Nephron progenitor cell (in vitro differentiated cells): ENCODE data around the gene RPGRIP1.
A peak's percentile ranks its signal among the peaks of the same experiment; 100 is the strongest.

Source experiments
- DNase-seq: peaks from one replicate; pipeline ENCODE4 v3.0.0; 2021
- H3K27ac Mint-ChIP-seq: 2 replicates; pipeline ENCODE4 v1.8.0; 2021; ENCODE audit warnings: mild to moderate bottlenecking, moderate library complexity, mixed read lengths
- H3K27me3 Mint-ChIP-seq: 2 replicates; pipeline ENCODE4 v1.8.0; 2021; ENCODE audit warnings: mild to moderate bottlenecking, low read depth, mixed read lengths; ENCODE audit not compliant: poor library complexity
- H3K36me3 Mint-ChIP-seq: 2 replicates; pipeline ENCODE4 v1.8.0; 2021; ENCODE audit warnings: low read depth, mixed read lengths
- H3K4me1 Mint-ChIP-seq: 2 replicates; pipeline ENCODE4 v1.8.0; 2021; ENCODE audit warnings: mixed read lengths
- H3K4me3 Mint-ChIP-seq: 2 replicates; pipeline ENCODE4 v1.8.0; 2021; ENCODE audit warnings: mild to moderate bottlenecking, moderate library complexity, mixed read lengths
- H3K9me3 Mint-ChIP-seq: 2 replicates; pipeline ENCODE4 v1.8.0; 2021; ENCODE audit warnings: mild to moderate bottlenecking, moderate library complexity, mixed read lengths
- TF ChIP-seq, protein P1 (sequence below): fragments of 200-600 bp; sonication (generic); IDR thresholded peaks from 2 replicates; pipeline ENCODE4 v1.5.0; 2021; ENCODE audit warnings: antibody characterized with exemption

Gene RPGRIP1

DNA sequence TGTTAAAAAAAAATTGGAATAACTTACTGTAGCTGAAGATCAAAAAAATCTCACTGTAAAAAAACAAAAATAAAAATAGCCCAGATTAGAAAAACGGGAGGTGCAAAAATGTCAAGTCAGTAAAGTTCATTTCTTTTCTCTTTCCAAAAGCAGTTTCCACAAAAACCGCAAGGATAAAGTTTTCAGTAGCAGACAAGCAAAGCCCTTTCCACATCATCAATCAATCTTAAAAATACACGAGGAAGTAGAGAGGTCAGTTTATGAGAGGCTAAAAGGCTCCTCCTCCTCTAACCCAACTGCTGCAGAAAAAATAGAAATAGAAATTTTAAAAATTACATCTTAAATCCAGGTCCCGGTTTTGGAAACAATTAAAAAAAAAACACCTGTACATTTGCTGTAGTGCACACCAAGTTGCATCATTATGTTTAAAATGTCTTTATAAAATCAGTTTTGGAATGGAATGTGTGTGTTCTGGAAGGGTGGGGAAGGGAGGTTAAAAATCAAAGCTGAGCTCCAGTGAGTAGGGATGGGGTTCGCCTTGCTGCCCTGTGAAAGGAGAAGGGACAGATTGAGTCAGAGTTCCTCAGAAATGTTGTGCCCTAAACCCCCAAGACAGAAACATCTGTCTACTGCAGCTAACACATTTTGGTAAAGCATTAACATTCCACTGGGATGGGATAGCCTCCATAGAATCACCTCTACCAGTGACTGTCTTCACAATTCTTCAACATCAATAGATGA, 16.4 kb upstream of the RPGRIP1 start:
- Mint-ChIP-seq H3K36me3 (peaks cover 90% of the 10 kb centered on the region), H3K4me1 (peaks cover 81% of the 10 kb centered on the region), H3K9me3 (no peaks in the 10 kb centered on the region), H3K27me3 (peaks cover 4% of the 10 kb centered on the region), H3K4me3 (peak overlapping the region; percentile 57), H3K27ac (peak overlapping the region; percentile 55)
- DNase-seq: no peak
- TF ChIP-seq, protein P1, sequence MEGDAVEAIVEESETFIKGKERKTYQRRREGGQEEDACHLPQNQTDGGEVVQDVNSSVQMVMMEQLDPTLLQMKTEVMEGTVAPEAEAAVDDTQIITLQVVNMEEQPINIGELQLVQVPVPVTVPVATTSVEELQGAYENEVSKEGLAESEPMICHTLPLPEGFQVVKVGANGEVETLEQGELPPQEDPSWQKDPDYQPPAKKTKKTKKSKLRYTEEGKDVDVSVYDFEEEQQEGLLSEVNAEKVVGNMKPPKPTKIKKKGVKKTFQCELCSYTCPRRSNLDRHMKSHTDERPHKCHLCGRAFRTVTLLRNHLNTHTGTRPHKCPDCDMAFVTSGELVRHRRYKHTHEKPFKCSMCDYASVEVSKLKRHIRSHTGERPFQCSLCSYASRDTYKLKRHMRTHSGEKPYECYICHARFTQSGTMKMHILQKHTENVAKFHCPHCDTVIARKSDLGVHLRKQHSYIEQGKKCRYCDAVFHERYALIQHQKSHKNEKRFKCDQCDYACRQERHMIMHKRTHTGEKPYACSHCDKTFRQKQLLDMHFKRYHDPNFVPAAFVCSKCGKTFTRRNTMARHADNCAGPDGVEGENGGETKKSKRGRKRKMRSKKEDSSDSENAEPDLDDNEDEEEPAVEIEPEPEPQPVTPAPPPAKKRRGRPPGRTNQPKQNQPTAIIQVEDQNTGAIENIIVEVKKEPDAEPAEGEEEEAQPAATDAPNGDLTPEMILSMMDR: no peak

- peak overlapping the region; percentile 100 for H3K4me3 Mint-ChIP-seq
- peaks cover 86% of the 10 kb centered on the region for H3K36me3 Mint-ChIP-seq
These were observed 15.7 kb upstream of the RPGRIP1 start for GRCh38 chr14:21264025-21264801.

DNA sequence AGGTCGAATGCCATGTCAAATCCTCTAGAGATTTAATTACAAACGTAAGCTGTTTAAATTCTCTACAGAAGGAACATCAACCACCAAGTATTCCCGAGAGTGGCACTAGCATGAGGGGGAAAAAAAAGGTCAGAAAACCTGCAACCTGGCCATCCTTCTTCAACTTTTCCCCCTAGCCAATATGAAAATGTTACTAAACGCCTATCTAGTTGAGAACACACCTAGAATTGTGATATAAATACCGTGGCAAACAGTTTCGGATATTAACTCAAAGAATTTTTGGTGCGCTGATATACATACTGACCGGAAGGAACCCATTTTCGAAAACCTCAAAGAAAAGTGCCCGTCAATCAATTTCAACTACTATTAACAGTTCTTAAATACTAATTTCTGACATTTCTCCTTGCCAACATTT, 12.4 kb upstream of the RPGRIP1 start:
- TF ChIP-seq, protein P1: no peak
- H3K4me3 Mint-ChIP-seq: peak overlapping the region; percentile 100
- DNase-seq: no peak
- H3K27me3 Mint-ChIP-seq: peaks cover 4% of the 10 kb centered on the region
- peak overlapping the region; percentile 100 for H3K27ac Mint-ChIP-seq
- H3K4me1 Mint-ChIP-seq: peaks cover 57% of the 10 kb centered on the region
- peaks cover 59% of the 10 kb centered on the region for H3K36me3 Mint-ChIP-seq
- peaks cover 3% of the 10 kb centered on the region for H3K9me3 Mint-ChIP-seq

More at GRCh38 chr14:21264025-21264801, 15.7 kb upstream of the RPGRIP1 start:
- peaks cover 2% of the 10 kb centered on the region for H3K9me3 Mint-ChIP-seq
- H3K27me3 Mint-ChIP-seq: peaks cover 4% of the 10 kb centered on the region
- peak overlapping the region; percentile 48 for H3K27ac Mint-ChIP-seq
- DNase-seq: no peak
- H3K4me1 Mint-ChIP-seq: peaks cover 74% of the 10 kb centered on the region
- TF ChIP-seq, protein P1: no peak

GRCh38 chr14:21267886-21268616, 11.8 kb upstream of the RPGRIP1 start:
- peaks cover 4% of the 10 kb centered on the region for H3K27me3 Mint-ChIP-seq
- peaks cover 51% of the 10 kb centered on the region for H3K4me1 Mint-ChIP-seq
- no peak for DNase-seq
- TF ChIP-seq, protein P1: no peak
- peaks cover 53% of the 10 kb centered on the region for H3K36me3 Mint-ChIP-seq
- peaks cover 3% of the 10 kb centered on the region for H3K9me3 Mint-ChIP-seq
- peak overlapping the region; percentile 100 for H3K4me3 Mint-ChIP-seq
- peak overlapping the region; percentile 100 for H3K27ac Mint-ChIP-seq

- H3K27me3 Mint-ChIP-seq: no peaks in the 10 kb centered on the region
- peaks cover 46% of the 10 kb centered on the region for H3K36me3 Mint-ChIP-seq
- peak overlapping the region; percentile 100 for H3K4me3 Mint-ChIP-seq
- peak overlapping the region; percentile 100 for H3K27ac Mint-ChIP-seq
- H3K9me3 Mint-ChIP-seq: peaks cover 3% of the 10 kb centered on the region
- peak; percentile 18 for DNase-seq
- peaks cover 44% of the 10 kb centered on the region for H3K4me1 Mint-ChIP-seq
- TF ChIP-seq, protein P1: no peak
These were observed 11.1 kb upstream of the RPGRIP1 start for GRCh38 chr14:21268617-21269251.
